Stimulated activated naive CD8-positive, alpha-beta T cell treated with anti-CD3 and anti-CD28 coated beads, Interleukin-15, Interleukin-2, amounts not matched to agents 100 ng/mL and 50 ng/mL, for 24 hours (primary cell): Measurements from ENCODE around the gene MAFG.

Source experiments
- H3K27ac Mint-ChIP-seq: one replicate; pipeline ENCODE4 v1.8.0; 2021; ENCODE audit warnings: mild to moderate bottlenecking, mixed read lengths
- H3K27me3 Mint-ChIP-seq: one replicate; pipeline ENCODE4 v1.8.0; 2021; ENCODE audit warnings: mixed read lengths
- H3K36me3 Mint-ChIP-seq: one replicate; pipeline ENCODE4 v1.8.0; 2021; ENCODE audit warnings: low read depth, mixed read lengths
- H3K4me1 Mint-ChIP-seq: one replicate; pipeline ENCODE4 v1.8.0; 2021; ENCODE audit warnings: low read depth, mixed read lengths
- H3K4me3 Mint-ChIP-seq: one replicate; pipeline ENCODE4 v1.8.0; 2021; ENCODE audit warnings: mild to moderate bottlenecking, mixed read lengths
- H3K9me3 Mint-ChIP-seq: one replicate; pipeline ENCODE4 v1.8.0; 2021; ENCODE audit warnings: mixed read lengths

Gene MAFG

DNA sequence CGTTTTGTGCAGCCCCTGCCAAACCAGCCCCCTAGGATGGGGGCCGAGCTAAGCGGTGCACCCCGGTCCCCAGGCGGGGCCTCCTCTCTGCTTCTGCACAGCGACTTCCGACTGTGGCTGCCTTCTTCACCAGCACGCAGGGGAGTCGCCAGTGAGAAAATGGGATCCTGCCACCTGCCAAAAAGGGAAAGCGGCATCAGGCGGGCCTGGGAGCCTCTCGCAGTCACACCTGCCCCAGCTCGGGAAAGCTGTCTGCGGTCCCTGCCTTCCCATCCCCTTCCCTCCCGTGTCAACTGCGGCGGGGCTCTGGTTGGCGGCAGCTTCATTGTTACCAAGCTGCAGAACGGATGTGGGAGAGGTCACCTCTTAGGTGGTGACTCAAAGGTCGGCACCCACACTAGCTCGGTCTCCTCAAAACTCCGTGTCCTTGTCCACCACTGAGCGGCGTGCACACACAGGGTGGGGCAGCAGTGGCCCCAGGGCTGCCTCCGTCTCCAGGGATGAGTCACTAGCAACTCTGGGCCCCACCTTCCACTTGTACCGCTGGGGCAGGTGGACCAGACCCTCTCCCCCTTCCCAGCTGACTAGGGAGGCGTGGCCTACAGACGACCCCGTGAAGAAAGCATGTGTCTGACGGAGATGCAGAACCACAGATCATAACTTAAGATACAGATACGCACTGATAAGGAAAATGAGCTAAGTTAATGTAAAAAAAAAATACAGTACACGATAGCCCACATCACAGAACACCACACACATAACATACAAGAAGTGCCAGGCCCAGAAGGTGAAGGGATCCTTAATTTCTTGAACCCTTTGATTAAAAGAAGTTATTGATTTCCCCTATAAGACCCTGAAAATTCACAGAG, 14.9 kb downstream of the MAFG start:
- Mint-ChIP-seq H3K4me3 (peak overlapping the region; percentile 12), H3K9me3 (no peaks in the 10 kb centered on the region), H3K27ac (no peak overlapping the region), H3K36me3 (peaks cover 30% of the 10 kb centered on the region), H3K4me1 (peaks cover 25% of the 10 kb centered on the region), H3K27me3 (no peaks in the 10 kb centered on the region)

- peaks cover 26% of the 10 kb centered on the region for H3K36me3 Mint-ChIP-seq
- H3K4me1 Mint-ChIP-seq: peaks cover 20% of the 10 kb centered on the region
- H3K9me3 Mint-ChIP-seq: no peaks in the 10 kb centered on the region
- H3K27me3 Mint-ChIP-seq: no peaks in the 10 kb centered on the region
- peak overlapping the region; percentile 12 for H3K4me3 Mint-ChIP-seq
- no peak overlapping the region for H3K27ac Mint-ChIP-seq
Observed at GRCh38 chr17:81911969-81912368, 15.6 kb downstream of the MAFG start.

- Mint-ChIP-seq H3K27ac (no peak within 1 kb of the TSS), H3K4me1 (peaks cover 15% of the 10 kb centered on the region), H3K9me3 (no peaks in the 10 kb centered on the region), H3K36me3 (peaks cover 22% of the 10 kb centered on the region), H3K4me3 (peak within 1 kb of the TSS; percentile 85), H3K27me3 (no peaks in the 10 kb centered on the region)
Observed at GRCh38 chr17:81911277-81911961, 16.1 kb downstream of the MAFG start, which contains the start of gene PCYT2. PCYT2 (minus strand) TSS chr17:81911399; CDS start chr17:81911355, 44 bp downstream.

- Mint-ChIP-seq H3K27me3 (no peaks in the 10 kb centered on the region), H3K4me3 (peak overlapping the region; percentile 85), H3K4me1 (peaks cover 10% of the 10 kb centered on the region), H3K9me3 (no peaks in the 10 kb centered on the region), H3K27ac (no peak overlapping the region), H3K36me3 (peaks cover 19% of the 10 kb centered on the region)
Observed at GRCh38 chr17:81910840-81911276, 16.7 kb downstream of the MAFG start.

DNA sequence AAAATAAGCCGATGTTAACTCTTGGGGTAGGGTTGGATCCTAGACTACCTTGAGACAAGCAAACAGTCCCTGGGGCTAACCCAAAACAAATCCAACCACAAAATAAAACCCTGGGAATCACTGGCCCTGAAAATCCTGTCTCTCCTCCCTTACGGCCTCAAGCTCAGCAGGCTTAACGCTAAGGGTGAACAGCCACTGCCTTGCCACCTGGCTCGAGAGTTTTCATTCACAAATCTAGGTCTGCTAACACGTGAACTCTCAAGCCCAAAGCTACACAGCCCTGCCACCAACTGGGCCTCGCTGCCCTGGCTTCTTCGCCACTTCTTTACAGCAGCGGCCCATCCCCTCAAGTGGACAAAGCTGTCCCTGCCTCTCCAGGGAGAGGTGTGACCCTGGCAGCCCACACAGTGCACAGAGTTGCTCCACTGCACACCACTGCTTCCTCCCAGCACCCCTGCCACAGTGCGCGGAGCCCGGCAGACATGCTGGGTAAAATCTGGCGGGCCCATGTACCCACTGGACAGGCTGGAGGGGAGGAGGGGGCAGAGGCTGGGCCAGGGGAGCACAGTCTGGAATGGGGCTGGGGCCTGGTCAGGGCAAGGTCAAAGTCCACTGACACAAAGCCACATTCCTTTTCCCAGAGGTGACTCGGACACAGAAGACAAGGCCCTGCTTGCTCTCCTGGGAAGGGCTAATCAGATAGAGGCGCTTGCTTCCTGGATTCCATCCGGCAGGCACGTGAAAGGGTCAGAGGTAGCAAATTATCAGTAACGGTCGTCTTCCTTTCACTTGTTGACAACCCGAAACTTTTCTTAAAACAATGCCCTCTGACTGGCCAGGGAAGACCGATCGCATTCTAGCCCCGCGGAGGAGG, 17.3 kb downstream of the MAFG start:
- H3K4me3 Mint-ChIP-seq: peak overlapping the region; percentile 85
- peaks cover 8% of the 10 kb centered on the region for H3K4me1 Mint-ChIP-seq
- H3K36me3 Mint-ChIP-seq: peaks cover 16% of the 10 kb centered on the region
- no peaks in the 10 kb centered on the region for H3K27me3 Mint-ChIP-seq
- H3K27ac Mint-ChIP-seq: no peak overlapping the region
- no peaks in the 10 kb centered on the region for H3K9me3 Mint-ChIP-seq

DNA sequence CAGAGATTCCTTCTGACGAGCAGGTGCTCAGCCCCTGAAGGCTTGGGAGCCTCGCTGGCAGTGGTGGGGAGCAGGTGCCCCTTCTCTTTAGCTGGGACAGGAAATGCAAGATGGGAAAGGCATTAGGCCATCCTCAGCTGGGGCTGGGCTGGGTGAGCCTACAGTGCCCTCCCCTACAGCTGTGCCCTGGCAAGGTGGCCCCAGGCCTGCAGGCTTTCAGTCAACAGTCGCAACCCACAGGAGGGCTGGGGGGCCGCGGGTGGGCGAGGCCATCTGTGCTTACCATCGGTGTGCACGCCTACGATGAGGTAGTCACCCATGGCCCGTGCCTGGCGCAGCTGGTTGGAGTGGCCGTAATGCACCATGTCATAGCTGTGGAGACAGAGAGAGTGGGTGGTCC, 18.3 kb downstream of the MAFG start:
- Mint-ChIP-seq H3K4me3 (no peak overlapping the region), H3K4me1 (peaks cover 8% of the 10 kb centered on the region), H3K27ac (no peak overlapping the region), H3K27me3 (no peaks in the 10 kb centered on the region), H3K36me3 (peaks cover 16% of the 10 kb centered on the region), H3K9me3 (no peaks in the 10 kb centered on the region)

- H3K27me3 Mint-ChIP-seq: no peaks in the 10 kb centered on the region
- H3K4me3 Mint-ChIP-seq: no peak overlapping the region
- H3K27ac Mint-ChIP-seq: no peak overlapping the region
- no peaks in the 10 kb centered on the region for H3K9me3 Mint-ChIP-seq
- peaks cover 8% of the 10 kb centered on the region for H3K4me1 Mint-ChIP-seq
- H3K36me3 Mint-ChIP-seq: peaks cover 16% of the 10 kb centered on the region
Observed at GRCh38 chr17:81908793-81909192, 18.7 kb downstream of the MAFG start.

DNA sequence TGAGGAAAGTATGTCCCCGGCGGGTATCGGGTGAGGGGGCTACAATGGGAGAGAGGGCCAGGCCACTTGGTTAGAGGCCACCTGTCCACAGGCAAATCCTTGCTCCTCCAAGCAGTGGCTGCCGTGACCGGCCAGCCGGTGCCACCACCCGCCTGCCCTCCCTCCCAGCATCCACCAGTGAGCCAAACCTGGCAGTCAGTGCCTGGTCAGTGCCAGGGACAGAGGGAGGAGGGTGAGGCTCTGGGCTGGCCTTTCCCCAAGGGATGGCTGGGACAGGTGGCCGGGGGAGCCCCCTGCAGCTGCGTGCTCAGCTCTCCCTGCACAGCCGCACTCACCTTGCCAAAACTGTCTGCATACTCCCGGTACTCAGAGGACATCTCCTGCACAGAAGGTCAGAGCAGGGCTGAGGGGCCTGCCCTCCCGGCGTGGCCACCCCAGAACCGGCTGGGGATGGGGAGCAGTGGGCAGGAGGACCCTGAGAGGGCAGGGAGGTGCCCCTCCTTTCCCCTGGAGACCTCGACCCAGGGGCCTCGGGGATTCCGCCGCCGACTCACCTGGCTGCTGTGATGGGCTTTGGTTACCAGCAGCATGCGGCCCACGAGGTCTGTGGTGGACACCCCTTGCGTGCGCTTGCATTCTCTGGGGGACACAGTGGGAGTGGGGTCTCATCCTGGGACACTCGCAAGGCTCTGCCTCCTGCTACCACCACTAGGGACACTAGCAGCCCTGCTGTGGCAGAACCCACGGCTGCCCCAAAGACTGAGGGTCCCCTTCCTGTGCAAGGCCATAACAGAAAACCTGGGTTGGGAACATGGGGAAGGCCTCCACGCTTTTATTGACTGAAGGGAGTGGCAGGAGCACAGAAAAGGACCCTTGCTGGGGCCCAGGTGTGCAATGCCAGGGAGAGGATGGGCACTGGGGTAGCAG, 20.1 kb downstream of the MAFG start:
- Mint-ChIP-seq H3K27me3 (no peaks in the 10 kb centered on the region), H3K36me3 (peaks cover 5% of the 10 kb centered on the region), H3K9me3 (no peaks in the 10 kb centered on the region), H3K27ac (no peak overlapping the region), H3K4me3 (no peak overlapping the region), H3K4me1 (peaks cover 3% of the 10 kb centered on the region)

GRCh38 chr17:81906476-81907218, 20.9 kb downstream of the MAFG start:
- no peak overlapping the region for H3K27ac Mint-ChIP-seq
- no peak overlapping the region for H3K4me3 Mint-ChIP-seq
- no peaks in the 10 kb centered on the region for H3K27me3 Mint-ChIP-seq
- peaks cover under 1% of the 10 kb centered on the region for H3K4me1 Mint-ChIP-seq
- no peaks in the 10 kb centered on the region for H3K36me3 Mint-ChIP-seq
- no peaks in the 10 kb centered on the region for H3K9me3 Mint-ChIP-seq

DNA sequence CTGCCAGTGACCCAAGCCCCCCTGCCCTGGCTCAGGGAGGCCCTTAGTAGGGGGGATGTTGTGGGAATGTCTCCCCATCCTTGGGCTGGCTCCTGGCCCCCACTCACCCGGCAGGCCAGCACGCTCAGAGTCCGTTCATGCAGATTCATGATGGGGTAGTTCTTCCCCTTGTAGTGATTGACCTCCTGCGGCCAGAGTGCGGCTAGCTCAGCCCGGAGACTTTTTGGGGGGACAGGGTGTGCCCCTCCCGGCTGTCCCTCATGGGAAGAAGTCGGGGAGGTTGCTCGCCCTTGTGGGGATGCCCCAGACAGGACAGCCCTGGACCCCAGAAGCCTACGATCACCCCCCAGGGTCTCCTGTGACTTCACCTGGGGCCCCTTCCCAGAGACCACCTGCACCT, 21.5 kb downstream of the MAFG start:
- Mint-ChIP-seq H3K27me3 (peaks cover 5% of the 10 kb centered on the region), H3K36me3 (no peaks in the 10 kb centered on the region)

DNA sequence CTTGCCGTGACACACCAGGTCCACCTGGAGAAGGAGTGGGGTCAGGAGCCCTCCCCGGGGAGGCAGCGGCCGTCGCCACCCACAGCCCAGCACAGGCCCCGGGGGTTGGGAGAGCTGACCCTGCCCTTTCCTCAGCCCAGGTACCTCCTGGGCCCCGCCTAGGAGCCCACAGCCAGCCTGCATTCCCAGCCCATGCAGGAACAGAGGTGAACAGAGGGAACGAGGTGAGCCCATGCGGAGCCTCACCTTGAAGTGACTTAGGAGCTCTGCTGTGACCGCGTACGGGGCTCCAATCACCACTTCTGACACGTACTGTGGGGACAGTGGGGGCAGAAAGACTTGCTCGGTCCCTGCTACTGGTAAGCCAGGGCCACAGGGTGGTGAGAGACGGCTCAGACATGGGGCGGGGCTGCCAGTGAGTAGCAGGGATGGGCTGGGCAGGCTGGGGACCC, 22.1 kb downstream of the MAFG start:
- Mint-ChIP-seq H3K27ac (no peak overlapping the region), H3K4me3 (no peak overlapping the region), H3K36me3 (peaks cover under 1% of the 10 kb centered on the region), H3K27me3 (peaks cover 9% of the 10 kb centered on the region), H3K9me3 (no peaks in the 10 kb centered on the region), H3K4me1 (peaks cover 9% of the 10 kb centered on the region)

More for the DNA sequence above, 21.5 kb downstream of the MAFG start:
- H3K9me3 Mint-ChIP-seq: no peaks in the 10 kb centered on the region
- no peak overlapping the region for H3K27ac Mint-ChIP-seq
- H3K4me1 Mint-ChIP-seq: peaks cover 5% of the 10 kb centered on the region
- no peak overlapping the region for H3K4me3 Mint-ChIP-seq

GRCh38 chr17:81904600-81905423, 22.7 kb downstream of the MAFG start:
- peaks cover 9% of the 10 kb centered on the region for H3K27me3 Mint-ChIP-seq
- peaks cover 7% of the 10 kb centered on the region for H3K36me3 Mint-ChIP-seq
- no peak overlapping the region for H3K27ac Mint-ChIP-seq
- H3K9me3 Mint-ChIP-seq: no peaks in the 10 kb centered on the region
- no peak overlapping the region for H3K4me3 Mint-ChIP-seq
- H3K4me1 Mint-ChIP-seq: peaks cover 9% of the 10 kb centered on the region
